ENCODE measurements around the gene NSF.

NSF gene

DNA sequence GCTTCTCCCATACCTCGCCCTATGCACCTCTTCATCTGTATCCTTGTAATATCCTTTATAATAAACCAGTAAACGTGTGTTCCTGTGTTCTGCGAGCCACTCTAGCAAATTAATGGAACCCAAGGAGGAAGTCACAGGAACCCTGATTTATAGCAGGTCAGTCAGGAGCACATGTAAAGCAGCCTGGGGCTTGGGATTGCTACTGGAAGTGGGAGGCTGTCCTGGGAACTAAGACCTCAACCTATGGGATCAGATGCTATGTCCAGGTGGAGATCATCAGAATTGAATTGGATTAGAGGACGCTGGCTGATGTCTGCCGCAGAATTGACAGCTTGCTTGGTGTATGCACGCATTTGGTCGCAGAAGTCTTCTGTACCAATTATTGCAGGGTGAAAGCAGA, 212.3 kb downstream of the NSF start:
- DNase-seq (ENCODE audit: low read depth) = no peak
- TF ChIP-seq, protein P1, sequence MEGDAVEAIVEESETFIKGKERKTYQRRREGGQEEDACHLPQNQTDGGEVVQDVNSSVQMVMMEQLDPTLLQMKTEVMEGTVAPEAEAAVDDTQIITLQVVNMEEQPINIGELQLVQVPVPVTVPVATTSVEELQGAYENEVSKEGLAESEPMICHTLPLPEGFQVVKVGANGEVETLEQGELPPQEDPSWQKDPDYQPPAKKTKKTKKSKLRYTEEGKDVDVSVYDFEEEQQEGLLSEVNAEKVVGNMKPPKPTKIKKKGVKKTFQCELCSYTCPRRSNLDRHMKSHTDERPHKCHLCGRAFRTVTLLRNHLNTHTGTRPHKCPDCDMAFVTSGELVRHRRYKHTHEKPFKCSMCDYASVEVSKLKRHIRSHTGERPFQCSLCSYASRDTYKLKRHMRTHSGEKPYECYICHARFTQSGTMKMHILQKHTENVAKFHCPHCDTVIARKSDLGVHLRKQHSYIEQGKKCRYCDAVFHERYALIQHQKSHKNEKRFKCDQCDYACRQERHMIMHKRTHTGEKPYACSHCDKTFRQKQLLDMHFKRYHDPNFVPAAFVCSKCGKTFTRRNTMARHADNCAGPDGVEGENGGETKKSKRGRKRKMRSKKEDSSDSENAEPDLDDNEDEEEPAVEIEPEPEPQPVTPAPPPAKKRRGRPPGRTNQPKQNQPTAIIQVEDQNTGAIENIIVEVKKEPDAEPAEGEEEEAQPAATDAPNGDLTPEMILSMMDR (IDR thresholded peaks at IDR 0.05; ENCODE audit: control insufficient read depth, extremely low read depth, insufficient read depth) = no peak
- no peak overlapping the region for H3K4me3 ChIP-seq (ENCODE audit: low read depth, low read length)

DNA sequence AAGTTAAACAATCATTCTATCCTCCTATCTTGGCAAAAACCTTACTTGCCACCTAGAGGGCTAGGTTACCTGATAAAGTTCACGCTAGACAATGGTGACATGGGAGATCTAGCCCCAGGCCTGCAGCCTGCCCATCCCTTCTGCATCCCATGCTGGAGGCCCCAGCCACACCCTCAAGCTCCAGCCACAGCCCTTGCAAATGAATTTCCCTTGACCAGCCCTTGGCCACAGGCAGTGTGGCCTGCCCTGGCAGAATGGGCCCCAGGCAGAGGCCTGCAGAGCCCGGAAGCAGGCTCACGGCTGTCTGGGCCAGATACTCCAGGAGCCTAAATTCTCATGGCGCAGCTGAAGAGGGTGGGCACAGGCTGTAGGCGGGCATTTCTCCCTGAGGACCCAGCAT, 213.1 kb downstream of the NSF start:
- H3K4me3 ChIP-seq (ENCODE audit: low read depth, low read length) = no peak overlapping the region
- TF ChIP-seq, protein P1 (IDR thresholded peaks at IDR 0.05; ENCODE audit: control insufficient read depth, extremely low read depth, insufficient read depth) = no peak
- DNase-seq (ENCODE audit: low read depth) = no peak

DNA sequence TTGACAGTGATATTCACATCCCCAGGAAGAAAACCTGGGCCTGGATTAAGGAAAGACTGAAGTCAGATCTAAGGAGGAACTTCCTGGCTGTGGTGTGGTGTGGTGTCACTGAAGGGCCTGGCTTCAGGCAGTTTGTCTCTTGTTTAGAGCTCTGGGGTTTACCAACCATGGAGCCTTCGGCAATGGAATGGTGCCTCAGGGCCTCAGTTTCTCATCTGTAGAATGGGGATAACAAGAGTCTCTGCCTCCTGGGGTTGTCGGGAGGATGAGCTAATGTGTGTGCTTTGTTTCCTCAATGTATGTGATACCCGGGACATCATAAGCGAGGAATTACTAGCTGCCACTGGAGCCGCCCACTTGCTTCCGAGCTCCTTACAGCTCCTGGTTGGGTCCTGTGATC, 215.3 kb downstream of the NSF start:
- TF ChIP-seq, protein P1 (IDR thresholded peaks at IDR 0.05; ENCODE audit: control insufficient read depth, extremely low read depth, insufficient read depth) = no peak
- no peak for DNase-seq (ENCODE audit: low read depth)
- H3K4me3 ChIP-seq (ENCODE audit: low read depth, low read length) = no peak overlapping the region
